ENCODE results near the gene ERICH6.
A peak's percentile ranks its signal among the peaks of the same experiment; 100 is the strongest.

ERICH6 gene

DNA sequence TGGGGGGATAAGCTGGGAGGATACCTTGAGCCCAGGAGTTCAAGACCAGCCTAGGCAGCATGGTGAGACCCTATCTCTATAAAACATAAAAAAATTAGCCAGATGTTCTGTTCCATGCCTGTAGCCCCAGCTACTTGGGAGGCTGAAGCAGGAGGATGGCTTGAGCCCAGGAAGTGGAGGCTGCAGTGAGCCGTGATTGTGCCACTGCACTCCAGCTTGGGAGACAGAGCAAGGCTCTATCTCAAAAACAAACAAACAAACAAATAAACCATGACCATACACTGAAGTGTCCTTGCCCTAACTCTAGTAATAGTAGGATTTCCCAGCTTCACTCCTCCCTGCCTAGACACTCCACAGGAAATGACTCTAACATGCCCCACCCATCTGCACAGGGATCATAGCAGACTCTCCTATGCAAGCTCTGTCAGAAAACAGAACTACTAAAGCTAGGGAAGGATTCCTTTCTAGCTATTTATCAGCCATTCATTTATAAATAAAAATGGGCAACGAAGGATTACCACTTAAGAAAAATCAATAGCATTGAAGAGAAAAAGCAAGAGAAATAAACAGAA, 4.6 kb downstream of the ERICH6 start:
- Histone ChIP-seq H3K27me3 (ENCODE audit: insufficient read depth, poor library complexity, severe bottlenecking) (no peaks in the 10 kb centered on the region), H3K36me3 (ENCODE audit: low read depth) (no peaks in the 10 kb centered on the region), H3K27ac (ENCODE audit: poor library complexity, severe bottlenecking) (no peak overlapping the region), H3K9me3 (ENCODE audit: severe bottlenecking) (no peaks in the 10 kb centered on the region), H3K4me1 (ENCODE audit: insufficient read depth, poor library complexity, severe bottlenecking) (peaks cover 2% of the 10 kb centered on the region), H3K4me3 (ENCODE audit: severe bottlenecking) (no peak overlapping the region)
- no peak for DNase-seq (ENCODE audit: low spot score)
- TF ChIP-seq, protein P1, sequence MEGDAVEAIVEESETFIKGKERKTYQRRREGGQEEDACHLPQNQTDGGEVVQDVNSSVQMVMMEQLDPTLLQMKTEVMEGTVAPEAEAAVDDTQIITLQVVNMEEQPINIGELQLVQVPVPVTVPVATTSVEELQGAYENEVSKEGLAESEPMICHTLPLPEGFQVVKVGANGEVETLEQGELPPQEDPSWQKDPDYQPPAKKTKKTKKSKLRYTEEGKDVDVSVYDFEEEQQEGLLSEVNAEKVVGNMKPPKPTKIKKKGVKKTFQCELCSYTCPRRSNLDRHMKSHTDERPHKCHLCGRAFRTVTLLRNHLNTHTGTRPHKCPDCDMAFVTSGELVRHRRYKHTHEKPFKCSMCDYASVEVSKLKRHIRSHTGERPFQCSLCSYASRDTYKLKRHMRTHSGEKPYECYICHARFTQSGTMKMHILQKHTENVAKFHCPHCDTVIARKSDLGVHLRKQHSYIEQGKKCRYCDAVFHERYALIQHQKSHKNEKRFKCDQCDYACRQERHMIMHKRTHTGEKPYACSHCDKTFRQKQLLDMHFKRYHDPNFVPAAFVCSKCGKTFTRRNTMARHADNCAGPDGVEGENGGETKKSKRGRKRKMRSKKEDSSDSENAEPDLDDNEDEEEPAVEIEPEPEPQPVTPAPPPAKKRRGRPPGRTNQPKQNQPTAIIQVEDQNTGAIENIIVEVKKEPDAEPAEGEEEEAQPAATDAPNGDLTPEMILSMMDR (IDR thresholded peaks at IDR 0.05; ENCODE audit: poor library complexity, severe bottlenecking), result no peak
- peak; percentile 55 for ATAC-seq (ENCODE audit: low read depth)

DNA sequence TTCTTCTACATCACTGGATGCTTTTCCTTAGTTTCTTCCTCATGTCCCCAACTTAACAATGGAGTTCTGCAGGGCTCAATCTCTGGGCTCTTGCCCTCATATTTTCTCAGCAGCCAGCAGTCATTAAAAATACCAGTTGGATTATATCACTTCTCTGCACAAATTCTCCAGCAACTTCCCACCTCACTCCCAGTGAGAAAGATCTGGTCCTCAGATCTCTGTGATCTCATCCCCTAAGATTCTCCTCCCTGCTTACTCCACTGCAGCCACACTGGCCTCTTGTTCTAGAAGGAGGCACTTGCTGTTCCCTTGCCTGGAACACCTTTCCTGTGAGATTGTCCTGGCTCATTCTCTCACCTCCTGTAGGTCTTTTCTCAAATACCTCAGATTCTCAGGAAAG, 6.1 kb downstream of the ERICH6 start:
- ATAC-seq (ENCODE audit: low read depth), result no peak
- peaks cover 2% of the 10 kb centered on the region for H3K4me1 ChIP-seq (ENCODE audit: insufficient read depth, poor library complexity, severe bottlenecking)

DNA sequence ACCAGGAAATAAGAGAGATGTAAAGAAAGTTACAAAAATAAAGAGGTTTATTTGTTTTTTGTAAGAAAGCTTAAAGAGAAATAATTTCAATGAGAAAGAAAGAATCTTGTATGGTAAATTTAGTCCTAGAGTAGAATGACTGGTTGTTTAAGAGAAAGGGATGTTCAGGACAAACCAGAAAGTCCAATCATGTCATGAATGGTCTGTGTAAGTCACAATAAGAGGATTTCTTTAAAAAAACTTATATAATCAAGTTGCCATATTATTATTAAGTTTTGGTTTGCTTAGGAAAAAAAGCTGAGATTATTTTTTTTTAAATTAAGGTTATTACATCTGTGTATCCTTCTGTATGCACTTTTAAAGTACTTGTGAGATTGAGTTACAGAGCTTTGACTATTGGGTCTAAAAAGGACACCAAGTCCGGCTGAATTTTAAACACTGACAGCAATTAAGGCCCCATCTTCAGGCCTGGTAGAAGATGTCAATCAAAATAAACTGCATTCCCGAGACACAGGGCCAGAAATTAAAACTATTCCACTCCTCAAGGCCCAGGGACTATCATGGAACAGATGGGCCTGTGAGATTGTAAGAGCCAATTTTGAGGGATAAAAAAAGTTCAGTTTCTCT, 12.2 kb downstream of the ERICH6 start:
- H3K27ac ChIP-seq (ENCODE audit: poor library complexity, severe bottlenecking), result no peak overlapping the region
- TF ChIP-seq, protein P1 (IDR thresholded peaks at IDR 0.05; ENCODE audit: poor library complexity, severe bottlenecking), result no peak
- H3K9me3 ChIP-seq (ENCODE audit: severe bottlenecking), result peaks cover 9% of the 10 kb centered on the region
- no peaks in the 10 kb centered on the region for H3K27me3 ChIP-seq (ENCODE audit: insufficient read depth, poor library complexity, severe bottlenecking)
- H3K36me3 ChIP-seq (ENCODE audit: low read depth), result no peaks in the 10 kb centered on the region
- ATAC-seq (ENCODE audit: low read depth), result no peak
- H3K4me1 ChIP-seq (ENCODE audit: insufficient read depth, poor library complexity, severe bottlenecking), result no peaks in the 10 kb centered on the region
- no peak for DNase-seq (ENCODE audit: low spot score)
- H3K4me3 ChIP-seq (ENCODE audit: severe bottlenecking), result no peak overlapping the region

More for the DNA sequence above, 6.1 kb downstream of the ERICH6 start:
- Histone ChIP-seq H3K27ac (ENCODE audit: poor library complexity, severe bottlenecking) (no peak overlapping the region), H3K36me3 (ENCODE audit: low read depth) (no peaks in the 10 kb centered on the region), H3K27me3 (ENCODE audit: insufficient read depth, poor library complexity, severe bottlenecking) (no peaks in the 10 kb centered on the region), H3K9me3 (ENCODE audit: severe bottlenecking) (no peaks in the 10 kb centered on the region), H3K4me3 (ENCODE audit: severe bottlenecking) (no peak overlapping the region)
- TF ChIP-seq, protein P1 (IDR thresholded peaks at IDR 0.05; ENCODE audit: poor library complexity, severe bottlenecking), result no peak
- DNase-seq (ENCODE audit: low spot score), result no peak

GRCh38 chr3:150687613-150688012, 16.1 kb downstream of the ERICH6 start:
- Histone ChIP-seq H3K4me3 (ENCODE audit: severe bottlenecking) (no peak overlapping the region), H3K27me3 (ENCODE audit: insufficient read depth, poor library complexity, severe bottlenecking) (no peaks in the 10 kb centered on the region), H3K9me3 (ENCODE audit: severe bottlenecking) (peaks cover 9% of the 10 kb centered on the region), H3K27ac (ENCODE audit: poor library complexity, severe bottlenecking) (no peak overlapping the region), H3K36me3 (ENCODE audit: low read depth) (no peaks in the 10 kb centered on the region), H3K4me1 (ENCODE audit: insufficient read depth, poor library complexity, severe bottlenecking) (no peaks in the 10 kb centered on the region)
- TF ChIP-seq, protein P1 (IDR thresholded peaks at IDR 0.05; ENCODE audit: poor library complexity, severe bottlenecking), result no peak
- no peak for ATAC-seq (ENCODE audit: low read depth)
- no peak for DNase-seq (ENCODE audit: low spot score)

- H3K27me3 ChIP-seq (ENCODE audit: insufficient read depth, poor library complexity, severe bottlenecking), result no peaks in the 10 kb centered on the region
- no peaks in the 10 kb centered on the region for H3K36me3 ChIP-seq (ENCODE audit: low read depth)
- H3K4me1 ChIP-seq (ENCODE audit: insufficient read depth, poor library complexity, severe bottlenecking), result no peaks in the 10 kb centered on the region
- H3K4me3 ChIP-seq (ENCODE audit: severe bottlenecking), result no peak overlapping the region
- TF ChIP-seq, protein P1 (IDR thresholded peaks at IDR 0.05; ENCODE audit: poor library complexity, severe bottlenecking), result no peak
- DNase-seq (ENCODE audit: low spot score) (no peak), ATAC-seq (ENCODE audit: low read depth) (no peak)
- no peaks in the 10 kb centered on the region for H3K9me3 ChIP-seq (ENCODE audit: severe bottlenecking)
- H3K27ac ChIP-seq (ENCODE audit: poor library complexity, severe bottlenecking), result no peak overlapping the region
Observed at GRCh38 chr3:150682824-150683223, 20.9 kb downstream of the ERICH6 start.

All from RWPE2 (cell line).